SU-DHL-6 (cell line): Measurements from ENCODE around the gene SHCBP1L.

Experiments
- H2AFZ ChIP-seq: fragments of 200-600 bp; sonication (generic); 2 replicates; pipeline ENCODE4 v1.6.1; 2014; ENCODE audit warnings: low read depth, mild to moderate bottlenecking, moderate library complexity, mixed read lengths, antibody characterized with exemption, low read length; ENCODE audit not compliant: severe bottlenecking
- H3F3A ChIP-seq: fragments of 200-600 bp; shearing (Covaris generic); 2 replicates; pipeline ENCODE4 v1.6.0; 2016; ENCODE audit warnings: antibody characterized with exemption, mild to moderate bottlenecking; ENCODE audit not compliant: insufficient read depth
- H3K27ac ChIP-seq: fragments of 200-600 bp; sonication (generic); 2 replicates; pipeline ENCODE4 v1.5.1; 2016; ENCODE audit warnings: low read depth, mild to moderate bottlenecking, low read length, moderate library complexity, mixed read lengths
- H3K27me3 ChIP-seq: fragments of 200-600 bp; sonication (generic), shearing (Covaris generic); 2 replicates; pipeline ENCODE4 v1.6.0; 2014; ENCODE audit warnings: mild to moderate bottlenecking, low read length
- H3K36me3 ChIP-seq: fragments of 200-600 bp; sonication (generic); 2 replicates; pipeline ENCODE4 v1.6.1; 2014; ENCODE audit warnings: mild to moderate bottlenecking, low read length, mixed read lengths
- H3K4me2 ChIP-seq: fragments of 300-600, 200-600 bp; shearing (Covaris generic), sonication (generic); 2 replicates; pipeline ENCODE4 v1.6.0; 2014; ENCODE audit warnings: low read length, low read depth, mild to moderate bottlenecking; ENCODE audit not compliant: poor library complexity, severe bottlenecking
- H3K4me3 ChIP-seq: fragments of 200-600 bp; sonication (generic); 2 replicates; pipeline ENCODE4 v1.5.1; 2014; ENCODE audit warnings: antibody characterized with exemption, low read length, mild to moderate bottlenecking, mixed read lengths; ENCODE audit not compliant: insufficient read depth, poor library complexity, severe bottlenecking
- H3K79me2 ChIP-seq: fragments of 200-600 bp; sonication (generic); 2 replicates; pipeline ENCODE4 v1.6.1; 2014; ENCODE audit warnings: mild to moderate bottlenecking, low read length, moderate library complexity; ENCODE audit not compliant: insufficient read depth
- H3K9ac ChIP-seq: fragments of 200-600 bp; sonication (generic); 2 replicates; pipeline ENCODE4 v1.7.0; 2014; ENCODE audit warnings: mild to moderate bottlenecking, low read length
- H3K9me2 ChIP-seq: fragments of 200-600 bp; sonication (generic); replicated peaks from 2 replicates; pipeline ENCODE4 v1.6.1; 2014; ENCODE audit warnings: low read length; ENCODE audit not compliant: insufficient read depth
- H3K9me3 ChIP-seq: fragments of 200-600 bp; sonication (generic); 2 replicates; pipeline ENCODE4 v1.6.1; 2014; ENCODE audit warnings: low read length, mixed read lengths; ENCODE audit not compliant: insufficient read depth
- H4K20me1 ChIP-seq: fragments of 200-600 bp; sonication (generic); 2 replicates; pipeline ENCODE4 v1.6.1; 2014; ENCODE audit warnings: low read depth, mild to moderate bottlenecking, antibody characterized with exemption, low read length, moderate library complexity, mixed read lengths
- CTCF ChIP-seq: fragments of 200-600 bp; sonication (generic); IDR thresholded peaks from one replicate; pipeline ENCODE4 v1.5.1; 2017; ENCODE audit warnings: antibody characterized with exemption, mild to moderate bottlenecking, low read length, moderate library complexity; ENCODE audit not compliant: insufficient read depth, poor library complexity, severe bottlenecking
- EZH2phosphoT487 ChIP-seq: fragments of 200-600 bp; sonication (generic), shearing (Covaris generic); conservative IDR thresholded peaks from 2 replicates; pipeline ENCODE4 v1.6.1; 2018; ENCODE audit warnings: mild to moderate bottlenecking, antibody characterized with exemption, low read length, moderate library complexity, mixed read lengths

Gene SHCBP1L

GRCh38 chr1:182952677-182953444 is at the start of gene SHCBP1L:
Gene SHCBP1L, minus strand, starts transcription at chr1:182953166. Its CDS starts 33 bp downstream, at chr1:182953133.
- Histone ChIP-seq H3K4me2 (no peak within 1 kb of the TSS), H3K79me2 (no peaks in the 10 kb centered on the region), H3K4me3 (no peak within 1 kb of the TSS), H3K9me3 (no peaks in the 10 kb centered on the region), H3K9ac (no peak within 1 kb of the TSS), H2AFZ (no peak within 1 kb of the TSS), H3F3A (no peaks in the 10 kb centered on the region), H3K36me3 (no peaks in the 10 kb centered on the region), H3K27ac (no peak within 1 kb of the TSS), H3K27me3 (no peaks in the 10 kb centered on the region), H3K9me2 (no peaks in the 10 kb centered on the region), H4K20me1 (no peaks in the 10 kb centered on the region)
- TF ChIP-seq EZH2phosphoT487 (no peak), CTCF (no peak)

- H3K79me2 ChIP-seq = no peaks in the 10 kb centered on the region
- H3K4me3 ChIP-seq = no peak overlapping the region
- H4K20me1 ChIP-seq = no peaks in the 10 kb centered on the region
- H3K9me2 ChIP-seq = no peaks in the 10 kb centered on the region
- no peaks in the 10 kb centered on the region for H3F3A ChIP-seq
- H3K36me3 ChIP-seq = no peaks in the 10 kb centered on the region
- no peak overlapping the region for H3K9ac ChIP-seq
- H3K27me3 ChIP-seq = no peaks in the 10 kb centered on the region
- no peak overlapping the region for H3K27ac ChIP-seq
- H3K9me3 ChIP-seq = no peaks in the 10 kb centered on the region
- H2AFZ ChIP-seq = no peak overlapping the region
- no peak for TF ChIP-seq CTCF
- TF ChIP-seq EZH2phosphoT487 = no peak
- H3K4me2 ChIP-seq = no peak overlapping the region
Measured at GRCh38 chr1:183002267-183002666, 49.3 kb upstream of the SHCBP1L start.

GRCh38 chr1:183000167-183000962 is 47.4 kb upstream of the SHCBP1L start:
- no peak overlapping the region for H2AFZ ChIP-seq
- H3K27me3 ChIP-seq = no peaks in the 10 kb centered on the region
- no peak overlapping the region for H3K9ac ChIP-seq
- H3K4me3 ChIP-seq = no peak overlapping the region
- H3K79me2 ChIP-seq = no peaks in the 10 kb centered on the region
- no peaks in the 10 kb centered on the region for H3K9me3 ChIP-seq
- no peaks in the 10 kb centered on the region for H3K36me3 ChIP-seq
- H3K27ac ChIP-seq = no peak overlapping the region
- H3F3A ChIP-seq = no peaks in the 10 kb centered on the region
- H3K9me2 ChIP-seq = no peaks in the 10 kb centered on the region
- TF ChIP-seq EZH2phosphoT487 = no peak
- no peak overlapping the region for H3K4me2 ChIP-seq
- H4K20me1 ChIP-seq = no peaks in the 10 kb centered on the region
